Measurements from ENCODE around the gene PSEN1. TPM values are rescaled to one million over a fixed set of nuclear protein-coding genes. Genes with fewer than 3 reads are reported as not detected.

Gene PSEN1
- total and polyA plus RNA-seq, 10 donors, result 15.9 to 74.7 (median 47.2) TPM

DNA sequence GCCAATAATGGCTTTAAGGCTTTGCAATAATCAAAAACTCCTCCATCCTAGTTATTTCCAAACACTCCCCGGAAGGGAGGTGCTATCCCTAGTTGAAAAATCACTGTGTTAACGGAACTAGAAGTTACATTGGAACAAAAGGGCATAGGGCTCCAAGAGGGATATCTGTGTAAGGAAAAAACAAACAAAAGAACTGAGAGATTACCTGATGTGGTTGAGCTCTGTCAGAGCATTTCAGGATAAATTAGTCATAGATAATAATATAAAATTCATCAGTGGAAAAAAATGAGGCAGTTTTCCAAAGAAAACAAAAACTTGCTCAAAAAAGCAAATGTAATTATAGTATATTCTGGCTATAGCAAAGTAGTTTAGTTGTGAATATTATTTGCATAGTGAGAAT, 73.6 kb downstream of the PSEN1 start:
- 83 to 93% (median 90%) methylated on average over 2 of the region's 2 CpGs for WGBS, 5 donors
- Histone ChIP-seq H3K4me3 (no peak overlapping the region), H3K36me3 (peaks cover 3 to 100% (median 71%) of the 10 kb centered on the region in 6 donors)

DNA sequence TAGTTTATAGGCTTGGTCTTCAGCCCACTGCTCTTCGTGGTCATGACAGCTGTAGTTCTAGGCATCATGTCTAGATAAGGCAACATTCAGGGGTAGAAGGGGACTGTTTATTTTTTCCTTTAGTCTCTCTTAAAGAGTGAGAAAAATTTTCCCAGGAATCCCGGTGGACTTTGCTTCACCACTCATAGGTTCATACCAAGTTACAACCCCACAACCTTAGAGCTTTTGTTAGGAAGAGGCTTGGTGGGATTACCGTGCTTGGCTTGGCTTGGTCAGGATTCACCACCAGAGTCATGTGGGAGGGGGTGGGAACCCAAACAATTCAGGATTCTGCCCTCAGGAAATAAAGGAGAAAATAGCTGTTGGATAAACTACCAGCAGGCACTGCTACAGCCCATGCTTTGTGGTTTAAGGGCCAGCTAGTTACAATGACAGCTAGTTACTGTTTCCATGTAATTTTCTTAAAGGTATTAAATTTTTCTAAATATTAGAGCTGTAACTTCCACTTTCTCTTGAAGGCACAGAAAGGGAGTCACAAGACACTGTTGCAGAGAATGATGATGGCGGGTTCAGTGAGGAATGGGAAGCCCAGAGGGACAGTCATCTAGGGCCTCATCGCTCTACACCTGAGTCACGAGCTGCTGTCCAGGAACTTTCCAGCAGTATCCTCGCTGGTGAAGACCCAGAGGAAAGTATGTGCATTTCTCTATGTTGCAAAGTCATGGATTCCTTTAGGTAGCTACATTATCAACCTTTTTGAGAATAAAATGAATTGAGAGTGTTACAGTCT, 75.1 kb downstream of the PSEN1 start:
- peaks cover 0 to 6% (median 0%) of the 10 kb centered on the region in 8 donors for H3K9me3 ChIP-seq
- no peak overlapping the region for H3K27ac ChIP-seq
- H3K4me1 ChIP-seq, result no peaks in the 10 kb centered on the region
- 90 to 96% (median 95%) methylated on average over 7 of the region's 7 CpGs for WGBS, 5 donors
- H3K27me3 ChIP-seq (replicated peaks in 1 of 7), result no peaks in the 10 kb centered on the region
- TF ChIP-seq CTCF (IDR thresholded peaks at IDR 0.05 in 8 of 11, conservative IDR thresholded peaks at IDR 0.05 in 3 of 11), result no peak
- no peak for TF ChIP-seq POLR2AphosphoS5 (IDR thresholded peaks at IDR 0.05)
- no peak for TF ChIP-seq POLR2A (IDR thresholded peaks at IDR 0.05)
- DNase-seq, result no peak
- intact Hi-C loops (cut with DNase I; ENCODE audit: low total_unique reads), result no loop called here
- H3K36me3 ChIP-seq, result peaks cover 3 to 100% (median 70%) of the 10 kb centered on the region in 6 donors
- no peak overlapping the region for H3K4me3 ChIP-seq

More for the DNA sequence above, 73.6 kb downstream of the PSEN1 start:
- intact Hi-C loops (cut with DNase I; ENCODE audit: low total_unique reads), result no loop called here
- TF ChIP-seq POLR2AphosphoS5 (IDR thresholded peaks at IDR 0.05), result no peak
- TF ChIP-seq POLR2A (IDR thresholded peaks at IDR 0.05), result no peak
- TF ChIP-seq CTCF (IDR thresholded peaks at IDR 0.05 in 8 of 11, conservative IDR thresholded peaks at IDR 0.05 in 3 of 11), result no peak
- DNase-seq, result no peak
- Histone ChIP-seq H3K9me3 (peaks cover 0 to 6% (median 0%) of the 10 kb centered on the region in 8 donors), H3K27ac (no peak overlapping the region), H3K4me1 (no peaks in the 10 kb centered on the region), H3K27me3 (replicated peaks in 1 of 7) (no peaks in the 10 kb centered on the region)

GRCh38 chr14:73216030-73216429, 79.7 kb downstream of the PSEN1 start:
- Histone ChIP-seq H3K4me1 (no peaks in the 10 kb centered on the region), H3K9me3 (no peaks in the 10 kb centered on the region), H3K4me3 (no peak overlapping the region), H3K27ac (no peak overlapping the region), H3K36me3 (peaks cover 5 to 100% (median 79%) of the 10 kb centered on the region in 6 donors), H3K27me3 (replicated peaks in 1 of 7) (no peaks in the 10 kb centered on the region)
- intact Hi-C loops (cut with DNase I; ENCODE audit: low total_unique reads), result no loop called here
- no peak for TF ChIP-seq POLR2A (IDR thresholded peaks at IDR 0.05)
- no peak for TF ChIP-seq POLR2AphosphoS5 (IDR thresholded peaks at IDR 0.05)
- no peak for TF ChIP-seq CTCF (IDR thresholded peaks at IDR 0.05 in 8 of 11, conservative IDR thresholded peaks at IDR 0.05 in 3 of 11)
- no peak for DNase-seq
- whole genome bisulfite sequencing, 5 donors, result 91 to 97% (median 96%) methylated on average over 2 of the region's 2 CpGs

- H3K4me3 ChIP-seq, result no peak overlapping the region
- intact Hi-C loops (cut with DNase I; ENCODE audit: low total_unique reads), result no loop called here
These were observed 81.1 kb downstream of the PSEN1 start for GRCh38 chr14:73217411-73217810.

More at GRCh38 chr14:73217411-73217810, 81.1 kb downstream of the PSEN1 start:
- TF ChIP-seq POLR2AphosphoS5 (IDR thresholded peaks at IDR 0.05), result no peak
- no peak for TF ChIP-seq POLR2A (IDR thresholded peaks at IDR 0.05)
- no peak for TF ChIP-seq CTCF (IDR thresholded peaks at IDR 0.05 in 8 of 11, conservative IDR thresholded peaks at IDR 0.05 in 3 of 11)
- WGBS, 5 donors, result 97 to 100% (median 99%) methylated on average over 1 of the region's 1 CpG
- Histone ChIP-seq H3K9me3 (no peaks in the 10 kb centered on the region), H3K27ac (no peak overlapping the region), H3K4me1 (peaks cover 0 to under 1% (median 0%) of the 10 kb centered on the region in 6 donors), H3K27me3 (replicated peaks in 1 of 7) (no peaks in the 10 kb centered on the region), H3K36me3 (peaks cover 5 to 100% (median 69%) of the 10 kb centered on the region in 6 donors)
- DNase-seq, result no peak
